Measurements from ENCODE around the gene ASCC1.

GRCh38 chr10:72096115-72097000 lies 119.7 kb downstream of the ASCC1 start:
- peak in 1 of 2 donors; percentile 15 for TF ChIP-seq CTCF (conservative IDR thresholded peaks at IDR 0.05 in 1 of 2, IDR thresholded peaks at IDR 0.05 in 1 of 2; ENCODE audit: low read depth in 1 of 2, low read length in 2 of 2)
- TF ChIP-seq EZH2 (IDR thresholded peaks at IDR 0.05; ENCODE audit: low read length, missing control alignments): no peak
